AG08395 (cell line): ENCODE measurements around the gene MAP2K6.
A peak's percentile ranks its signal among the peaks of the same experiment; 100 is the strongest.
"Not testable (repeated sequence)": the region's sequence is repeated elsewhere in the genome, so short reads cannot be mapped to it uniquely, and the experiment has no call there.

Experiments
- DNase-seq: peaks from one replicate; pipeline ENCODE4 v3.0.0; 2012; ENCODE audit warnings: mixed read lengths, low spot score

MAP2K6 gene

DNA sequence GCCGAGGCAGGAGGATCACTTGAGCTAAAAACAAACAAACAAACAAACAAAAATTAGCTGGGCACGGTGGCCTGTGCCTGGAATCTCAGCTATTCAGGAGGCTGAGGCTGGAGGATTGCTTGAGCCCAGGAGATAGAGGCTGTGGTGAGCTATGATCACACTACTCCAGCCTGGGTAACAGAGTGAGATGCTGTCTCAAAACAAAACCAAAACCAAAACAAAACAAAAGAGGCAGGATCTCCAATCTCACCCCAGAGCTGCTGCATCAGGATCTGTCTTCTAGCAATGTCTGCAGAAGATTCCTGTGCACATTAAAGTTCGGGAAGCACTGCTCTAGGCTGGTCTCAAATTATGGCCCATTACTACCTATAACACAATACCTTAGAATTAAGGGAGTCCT lies 43.1 kb downstream of the MAP2K6 start:
- DNase-seq, result no peak

DNA sequence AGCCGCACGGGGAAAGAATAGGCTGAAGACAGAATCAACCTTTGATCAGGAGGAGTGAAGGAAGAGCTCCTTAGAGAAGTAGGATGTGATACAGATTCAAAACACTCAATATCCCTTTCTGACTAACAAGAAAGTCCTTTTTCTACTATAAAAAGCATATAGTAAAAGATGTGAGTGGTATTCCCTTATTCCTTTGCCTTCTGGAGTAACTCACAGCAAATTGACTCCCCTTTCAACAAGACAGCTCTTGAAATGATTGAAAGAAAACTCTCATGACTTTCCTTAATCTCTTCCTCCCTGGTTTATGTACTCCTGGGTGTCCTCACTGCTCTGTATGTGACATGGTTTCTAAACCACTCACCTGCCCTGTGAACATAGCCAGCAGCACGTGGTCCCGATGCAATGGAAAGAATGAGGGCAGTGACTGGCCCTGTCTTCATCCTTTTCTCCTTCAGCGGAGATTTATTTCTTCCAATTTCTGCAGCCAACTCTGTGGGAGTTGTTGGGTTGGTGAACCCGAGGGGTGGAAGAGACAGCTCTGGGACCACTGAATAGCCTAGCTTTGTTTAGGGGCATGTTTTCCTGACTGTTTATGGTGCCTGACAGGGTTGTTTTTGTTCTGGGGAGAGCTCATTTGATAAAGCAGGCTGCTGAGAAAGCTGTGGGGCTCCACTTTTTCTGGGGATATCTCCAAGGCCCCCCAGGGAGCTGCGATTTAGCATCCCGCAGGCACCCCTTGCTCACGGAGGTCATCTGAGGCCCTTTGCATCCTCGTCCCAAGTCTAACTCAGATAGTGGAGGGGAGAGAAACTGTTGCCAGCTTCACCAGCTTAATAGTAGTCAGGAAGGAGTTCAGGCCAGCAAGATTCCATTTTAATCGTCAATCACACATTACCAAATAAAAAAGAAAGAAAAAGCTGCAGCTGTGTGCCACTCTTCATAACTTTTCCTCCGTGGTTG lies 46.7 kb downstream of the MAP2K6 start:
- no peak for DNase-seq

DNA sequence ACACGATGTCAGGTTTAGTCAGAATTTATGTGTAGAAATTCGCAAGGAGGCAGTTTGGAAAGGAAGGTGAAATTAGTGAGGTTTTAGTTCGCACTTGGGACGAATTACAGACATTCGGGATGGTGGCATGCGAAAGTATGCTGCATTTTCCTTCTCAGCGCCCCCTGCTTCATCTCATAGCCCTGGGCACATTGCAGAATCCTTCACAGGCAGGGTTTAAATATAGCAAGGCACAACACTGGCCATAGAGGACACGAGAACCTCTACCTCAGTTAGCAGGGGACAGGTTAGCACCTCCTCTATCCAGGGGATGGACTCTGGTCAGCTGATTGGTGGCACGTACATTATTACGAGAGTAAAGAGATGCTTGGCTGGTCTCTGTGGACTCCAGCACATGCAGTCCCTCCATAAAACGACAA lies 47.5 kb downstream of the MAP2K6 start:
- DNase-seq, result no peak

DNA sequence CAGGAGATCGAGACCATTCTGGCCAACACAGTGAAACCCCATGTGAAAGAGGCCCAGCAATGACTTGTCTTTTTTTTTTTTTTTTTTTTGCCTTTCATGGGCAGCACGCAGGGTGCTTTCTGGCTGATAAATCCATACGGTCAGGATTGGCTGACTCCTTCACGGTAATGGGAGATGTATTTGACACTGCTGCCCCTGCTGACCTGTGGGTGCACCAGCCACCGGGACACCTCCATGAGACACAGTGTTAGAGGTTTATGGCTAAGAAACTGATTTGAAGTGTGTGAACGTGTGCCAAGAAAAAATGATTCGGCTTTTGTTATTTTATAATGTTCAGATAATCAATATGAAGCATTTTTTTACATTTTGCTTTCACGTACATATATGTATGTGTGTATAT lies 48.4 kb downstream of the MAP2K6 start:
- DNase-seq, result no peak

DNA sequence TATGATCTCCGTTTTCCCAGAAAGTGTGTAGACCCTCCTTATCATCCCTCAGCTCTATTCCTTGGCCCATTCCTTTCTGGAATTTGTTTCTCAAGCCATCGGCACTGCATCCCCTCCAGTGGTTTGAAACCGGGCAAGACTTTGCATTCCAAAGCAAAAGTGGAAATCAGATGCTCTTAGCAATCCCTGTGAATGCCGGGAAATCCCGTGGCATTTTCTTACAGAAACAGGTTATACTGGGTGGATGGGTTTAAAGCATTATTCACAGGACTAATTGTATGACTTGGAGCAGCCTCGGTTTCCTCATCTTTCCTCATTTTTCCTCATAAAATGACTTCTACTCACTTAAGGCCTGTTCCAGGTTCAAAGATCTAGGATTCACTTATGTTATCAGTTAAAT lies 52.0 kb downstream of the MAP2K6 start:
- DNase-seq, result no peak

DNA sequence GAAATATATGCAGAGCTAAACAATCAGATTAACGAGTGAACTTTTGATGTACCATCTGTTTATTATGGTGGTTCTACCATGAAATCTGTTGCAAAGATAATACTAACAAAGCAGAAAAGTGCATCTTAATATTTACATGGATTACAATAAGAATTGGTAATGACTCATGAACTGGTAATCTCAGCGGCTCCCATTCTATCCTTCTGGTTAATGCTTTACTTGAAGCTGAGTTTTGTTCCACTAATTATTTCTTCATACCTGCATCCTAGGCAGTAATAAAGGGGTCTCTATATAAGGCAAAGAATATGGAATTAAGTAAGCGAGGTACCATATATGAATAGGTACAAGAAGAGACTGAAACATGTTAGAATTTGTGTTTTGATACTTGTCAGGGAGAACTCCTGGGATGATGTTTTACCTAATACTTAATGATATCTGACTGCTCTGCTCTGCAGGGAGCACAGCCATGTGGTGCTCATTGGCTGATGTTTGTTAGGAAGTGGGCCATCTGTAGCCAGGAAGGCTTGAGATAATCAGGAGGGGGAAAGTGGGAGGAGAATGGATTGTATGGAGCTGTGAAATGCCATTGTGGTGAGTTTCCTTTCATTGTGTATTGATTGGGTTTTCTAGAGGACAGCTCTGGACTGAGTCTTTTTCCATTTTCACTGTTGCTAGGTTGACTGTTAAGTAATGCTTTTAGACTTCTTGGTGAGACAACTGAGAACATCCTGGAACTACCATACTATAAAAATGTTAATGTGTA lies 52.6 kb downstream of the MAP2K6 start:
- peak; percentile 31 for DNase-seq

DNA sequence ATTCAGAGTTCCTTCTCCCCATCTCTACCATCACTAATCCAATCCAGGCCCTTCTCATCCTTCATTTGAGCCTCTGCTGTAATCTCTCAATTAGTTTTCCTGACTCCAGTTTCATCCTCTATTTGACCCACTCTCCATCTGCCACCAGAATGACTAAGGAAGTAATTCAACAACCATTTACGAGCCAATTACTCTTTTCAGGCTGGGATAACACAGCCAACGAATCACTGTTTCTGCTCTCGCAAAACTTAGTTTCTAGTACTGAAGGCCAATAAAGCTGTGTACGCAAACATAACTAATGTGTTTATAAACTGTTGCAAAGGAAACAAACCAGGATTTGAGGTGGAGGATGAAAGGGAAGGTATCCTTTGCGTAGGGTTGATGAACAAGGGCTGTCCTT lies 53.7 kb downstream of the MAP2K6 start:
- DNase-seq, result no peak

DNA sequence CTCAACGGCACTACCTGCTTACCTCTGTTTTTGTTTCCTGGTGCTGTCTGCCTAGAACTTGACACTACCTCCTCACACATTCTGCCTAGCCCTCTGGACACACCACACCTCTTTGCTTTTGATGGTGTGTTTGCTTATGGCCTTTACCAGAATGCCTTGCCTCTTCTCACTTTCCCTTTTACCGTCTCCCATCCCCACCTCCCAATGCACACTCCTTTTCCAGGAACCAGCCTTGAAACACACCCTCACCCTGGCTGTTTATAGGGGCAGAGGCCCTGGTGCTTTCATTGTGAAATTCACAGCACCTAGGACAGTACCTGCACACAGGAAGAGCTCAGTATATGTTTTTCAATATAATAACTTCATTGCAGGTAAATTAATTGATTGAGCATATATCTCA lies 56.2 kb downstream of the MAP2K6 start:
- DNase-seq, result no peak

DNA sequence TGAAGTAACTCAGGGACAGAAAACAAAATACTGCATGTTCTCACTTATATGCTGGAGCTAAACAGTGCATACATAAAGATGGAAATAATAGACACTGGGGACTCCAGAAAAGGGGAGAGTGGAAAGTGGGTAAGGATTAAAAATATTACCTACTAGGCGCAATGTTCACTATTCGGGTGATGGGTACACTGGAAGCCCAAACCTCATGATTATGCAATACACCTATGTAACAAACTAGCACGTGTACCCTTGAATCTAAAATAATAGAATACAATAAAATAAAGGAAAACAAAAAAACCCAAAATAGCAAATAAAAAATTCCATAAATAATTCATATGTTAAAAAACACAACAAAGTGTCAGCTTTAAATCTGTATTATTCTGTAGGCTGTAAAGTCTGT lies 56.9 kb downstream of the MAP2K6 start:
- DNase-seq, result no peak

DNA sequence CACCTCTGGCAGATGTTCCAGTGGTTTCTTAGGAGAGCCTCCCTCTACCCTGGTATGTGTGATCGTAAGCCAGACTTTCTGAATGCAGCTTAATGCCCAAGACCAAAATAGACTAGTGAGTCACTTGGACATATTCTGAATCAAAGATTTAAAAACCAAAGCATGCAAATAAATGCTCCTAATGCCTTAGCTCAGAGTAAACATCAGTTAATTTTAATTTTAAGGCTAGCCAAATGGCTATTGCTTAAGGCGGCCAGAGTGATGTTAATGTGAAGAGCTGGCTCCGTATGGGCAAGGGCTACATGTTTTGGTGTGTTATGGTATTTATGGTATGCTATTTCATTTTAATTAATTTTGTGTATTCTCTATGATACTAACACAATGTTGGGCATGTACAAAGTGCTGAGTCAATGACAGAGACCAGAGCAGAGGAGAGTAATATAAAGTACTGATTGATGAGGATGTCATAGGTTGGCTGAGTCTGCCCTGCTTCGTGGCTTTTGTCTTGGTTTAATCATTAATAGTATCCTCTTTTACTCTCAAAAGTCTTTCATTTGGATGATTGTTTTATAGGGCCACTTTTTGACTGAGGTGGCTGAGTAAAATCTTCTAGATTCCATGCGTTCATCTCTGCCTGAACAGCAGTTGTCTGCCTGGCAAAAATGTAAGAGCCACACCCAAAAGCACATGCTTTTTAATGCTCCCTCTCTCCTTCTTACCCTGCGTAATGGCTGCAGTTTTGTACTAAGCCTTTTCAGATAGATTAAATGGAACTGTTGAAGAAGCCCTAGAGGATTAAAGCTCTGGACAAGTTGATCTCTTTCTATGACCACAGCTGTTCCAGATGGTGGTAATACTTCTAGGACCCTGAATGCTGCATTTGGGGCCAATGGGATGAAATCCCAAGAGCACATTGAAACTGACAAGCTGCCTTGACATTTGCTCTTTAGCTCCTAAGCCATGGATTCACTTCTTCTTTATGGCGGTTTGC lies 59.6 kb downstream of the MAP2K6 start:
- peak; percentile 76 for DNase-seq

DNA sequence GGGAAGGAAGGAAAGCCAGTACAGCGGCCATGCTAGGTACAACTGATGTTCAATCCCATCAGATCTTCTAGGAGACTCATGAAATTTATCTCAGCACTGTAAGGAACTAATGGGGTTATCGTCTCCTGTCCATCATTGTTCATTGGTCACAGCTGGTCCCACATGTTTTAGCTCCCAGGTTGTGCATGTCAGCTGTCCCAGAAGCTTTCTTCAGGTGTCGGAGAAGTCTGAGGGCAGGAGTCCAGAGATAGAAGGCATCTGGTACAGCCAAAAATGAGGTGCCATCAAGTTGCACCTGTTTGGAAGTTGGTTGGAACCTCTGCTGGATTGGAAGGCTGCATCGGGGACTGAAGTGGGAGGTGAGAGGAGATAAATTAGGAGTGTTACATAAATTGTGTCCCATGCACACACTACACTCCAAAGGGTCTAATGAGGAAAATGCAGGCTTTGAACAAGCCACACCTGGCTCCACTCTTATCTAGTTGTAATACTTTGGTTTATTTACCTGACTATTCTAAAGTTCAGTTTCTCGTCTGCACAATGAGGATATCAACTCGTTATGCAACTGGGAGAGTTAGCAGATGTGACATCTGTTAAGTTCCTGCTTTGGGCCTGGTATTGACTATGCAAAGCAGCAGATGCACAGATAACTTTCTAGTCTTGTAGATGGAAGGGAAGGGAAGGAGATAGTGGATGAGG lies 62.9 kb downstream of the MAP2K6 start:
- no peak for DNase-seq

DNA sequence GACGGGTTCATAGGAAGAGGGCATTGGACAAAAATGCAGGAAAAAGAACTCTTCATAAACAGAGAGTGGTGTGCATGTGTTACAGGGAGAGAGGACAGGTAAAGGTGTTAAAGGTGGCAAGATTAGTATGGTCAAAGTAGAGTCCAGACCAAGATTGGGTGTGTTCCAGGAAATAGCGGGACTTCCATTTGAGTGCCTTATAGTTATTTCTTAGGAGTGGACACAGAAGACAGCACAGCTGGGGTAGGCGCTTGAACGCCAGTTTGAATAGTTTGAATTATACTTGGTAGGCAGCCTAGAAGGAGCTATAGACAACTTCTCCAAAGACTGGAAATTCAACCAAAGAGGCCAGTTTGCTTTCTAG lies 63.4 kb downstream of the MAP2K6 start:
- DNase-seq, result no peak

DNA sequence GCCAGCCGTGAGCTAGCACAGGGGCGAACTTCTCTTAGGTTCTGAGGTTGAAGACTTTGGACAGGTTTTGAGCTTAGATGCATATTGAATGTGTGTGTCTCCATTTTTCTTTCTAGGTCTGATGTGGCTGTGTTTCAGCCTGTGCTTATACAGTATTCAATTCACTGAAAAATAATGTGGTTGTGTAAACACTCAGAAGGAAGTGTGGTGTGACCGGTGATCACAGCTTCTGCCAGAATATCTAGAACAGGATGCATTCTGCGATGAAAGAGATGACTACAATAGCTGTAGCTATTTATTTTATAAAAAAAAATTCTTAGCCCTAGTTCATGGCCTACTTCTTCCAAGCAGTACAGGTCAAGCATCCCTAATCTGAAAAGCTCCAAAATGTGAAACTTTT lies 64.4 kb downstream of the MAP2K6 start:
- no peak for DNase-seq

DNA sequence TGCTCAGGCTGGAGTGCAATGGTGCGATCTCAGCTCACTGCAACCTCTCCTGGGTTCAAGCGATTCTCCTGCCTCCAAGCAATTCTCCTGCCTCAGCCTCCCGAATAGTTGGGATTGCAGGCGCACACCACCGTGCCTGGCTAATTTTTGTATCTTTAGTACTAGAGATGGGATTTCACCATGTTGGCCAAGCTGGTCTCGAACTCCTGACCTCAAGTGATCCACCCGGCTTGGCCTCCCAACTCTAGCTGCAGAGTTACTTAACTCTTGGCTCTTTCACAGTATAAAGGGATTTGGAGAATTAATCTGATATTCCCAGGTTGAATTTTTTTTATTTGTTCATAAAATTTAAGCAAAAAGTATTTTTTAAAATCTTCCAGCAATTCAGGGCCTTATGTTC lies 65.3 kb downstream of the MAP2K6 start:
- DNase-seq, result not testable (repeated sequence)

DNA sequence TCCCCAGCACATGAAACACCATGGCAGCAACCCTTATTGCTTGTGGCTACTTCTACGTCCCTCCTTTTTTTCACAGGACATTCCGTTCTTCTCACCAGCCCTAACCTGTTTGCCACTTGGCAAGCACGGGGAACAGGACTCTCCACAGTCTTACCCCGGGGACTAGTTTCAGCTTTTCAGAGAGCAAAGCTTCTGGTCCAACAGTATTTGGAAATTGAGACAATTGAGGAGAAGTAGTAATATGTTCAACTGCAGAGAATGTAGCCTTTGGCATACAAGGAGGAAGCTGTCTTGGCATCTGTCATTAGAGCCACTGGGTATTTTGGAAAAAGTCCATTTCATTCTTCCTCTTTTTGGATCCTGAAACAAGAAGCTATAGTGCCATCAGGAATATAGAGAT lies 65.7 kb downstream of the MAP2K6 start:
- DNase-seq, result no peak

DNA sequence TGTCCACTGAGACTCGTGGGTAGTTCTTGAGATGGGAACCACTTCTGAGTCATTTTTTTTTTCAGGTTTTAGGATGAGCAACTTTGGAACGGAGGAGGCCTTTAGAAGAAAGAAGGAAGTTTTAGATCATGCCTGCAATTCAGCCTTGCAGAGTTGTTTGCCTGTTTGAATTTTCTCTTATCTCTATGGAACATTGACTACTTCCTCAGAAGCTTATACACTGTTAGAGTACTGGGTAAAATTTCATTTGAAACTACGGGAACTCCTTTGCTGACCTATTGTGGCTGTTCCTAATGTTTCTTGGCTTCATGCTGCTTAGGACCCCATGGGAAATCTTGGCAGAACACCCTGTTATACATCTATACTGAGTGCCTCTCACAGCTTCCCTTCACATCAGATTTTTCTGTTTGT lies 70.8 kb downstream of the MAP2K6 start:
- DNase-seq, result no peak

DNA sequence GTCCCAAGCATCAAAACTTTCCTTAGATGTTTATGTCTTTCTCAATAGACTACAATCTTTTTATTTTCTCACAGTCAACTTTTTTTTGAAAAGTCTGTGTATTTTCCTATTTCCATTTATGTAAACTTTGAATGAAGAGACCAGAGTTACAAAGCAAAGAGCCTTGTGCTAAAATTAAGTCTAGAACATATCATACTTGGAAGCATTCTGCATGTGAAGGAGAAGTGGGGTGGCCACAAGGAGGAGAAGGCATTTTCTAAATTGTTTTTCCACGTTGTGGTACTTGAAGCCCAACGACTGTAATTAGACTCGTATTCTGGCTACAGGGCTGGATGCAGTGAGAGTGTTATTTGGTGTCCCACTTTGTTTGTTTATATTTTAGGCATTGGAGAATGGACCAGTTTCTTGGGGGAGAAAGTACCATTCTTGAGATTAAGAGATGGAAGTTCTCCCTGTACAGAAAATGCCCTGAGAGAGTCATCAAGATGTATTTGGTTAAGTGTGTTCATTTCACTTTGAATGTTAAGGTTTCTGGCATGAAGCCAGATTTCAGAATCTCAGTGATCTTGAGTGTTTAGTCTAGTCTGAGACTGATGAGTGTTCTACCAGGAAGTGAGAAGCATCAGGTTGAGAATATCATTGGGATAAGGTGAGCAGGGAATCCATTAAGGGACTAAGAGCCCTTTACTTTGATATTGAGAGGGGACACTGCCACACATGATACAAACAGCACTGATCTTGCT lies 71.6 kb downstream of the MAP2K6 start:
- no peak for DNase-seq

DNA sequence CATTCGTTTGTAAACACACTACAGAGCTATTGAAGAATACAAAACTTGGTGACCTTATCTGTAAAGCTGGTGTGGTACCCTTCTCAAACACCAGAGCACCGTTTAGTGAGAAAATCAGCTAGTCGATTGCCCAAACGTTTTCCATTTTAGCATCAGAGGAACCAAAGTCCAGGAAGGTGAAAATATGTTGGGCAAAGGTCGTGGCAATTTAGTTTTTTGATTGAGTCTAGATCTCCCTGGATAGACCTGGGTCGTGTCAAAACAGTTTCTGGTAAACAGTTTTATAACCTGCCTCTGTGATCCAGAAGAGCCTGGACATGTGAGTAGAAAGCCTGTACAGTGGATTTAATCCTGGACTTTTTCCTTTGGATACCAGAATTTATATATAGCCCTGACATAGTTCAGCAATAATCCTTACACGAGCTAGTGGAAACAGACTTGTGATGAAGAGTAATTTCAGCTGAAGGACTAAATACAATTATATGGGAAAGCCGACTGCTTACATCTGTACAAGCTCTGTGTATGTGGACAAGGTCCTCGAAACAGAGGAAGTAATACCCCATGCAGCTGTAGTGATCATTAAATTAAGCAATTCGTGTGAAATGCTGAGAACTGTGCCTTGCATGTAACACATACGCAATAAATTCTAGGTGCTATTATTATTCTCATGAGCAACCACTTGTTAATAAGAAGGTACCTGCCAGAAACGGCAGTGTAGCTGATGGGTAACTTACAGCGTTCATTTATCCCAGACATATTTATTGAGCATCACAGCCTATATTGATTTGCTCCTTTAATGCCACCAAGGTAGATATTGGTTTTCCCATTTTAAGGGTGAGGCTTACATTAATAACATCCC lies 72.5 kb downstream of the MAP2K6 start:
- DNase-seq, result no peak

DNA sequence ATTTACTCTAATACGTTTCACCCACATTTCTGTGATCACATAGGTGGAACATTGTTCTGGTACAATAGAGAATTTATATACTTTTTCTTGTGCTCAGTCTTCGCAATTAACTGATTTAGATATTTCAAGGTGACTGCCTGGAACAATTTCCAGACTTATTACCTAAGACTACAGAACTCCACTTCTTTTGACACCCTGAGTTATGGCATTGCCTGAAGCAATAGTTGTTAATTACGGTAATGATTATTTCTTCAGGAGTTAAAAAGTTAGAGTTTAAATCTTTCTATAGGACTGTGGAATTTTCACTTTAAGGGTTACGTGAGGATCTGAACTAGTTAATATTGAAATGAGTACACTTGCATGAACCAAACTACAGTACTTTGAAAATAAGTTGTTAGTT lies 74.8 kb downstream of the MAP2K6 start:
- DNase-seq, result no peak
